ENCODE measurements around the gene SPATA3.
"Not testable (repeated sequence)": the region's sequence is repeated elsewhere in the genome, so short reads cannot be mapped to it uniquely, and the experiment has no call there.

DNA sequence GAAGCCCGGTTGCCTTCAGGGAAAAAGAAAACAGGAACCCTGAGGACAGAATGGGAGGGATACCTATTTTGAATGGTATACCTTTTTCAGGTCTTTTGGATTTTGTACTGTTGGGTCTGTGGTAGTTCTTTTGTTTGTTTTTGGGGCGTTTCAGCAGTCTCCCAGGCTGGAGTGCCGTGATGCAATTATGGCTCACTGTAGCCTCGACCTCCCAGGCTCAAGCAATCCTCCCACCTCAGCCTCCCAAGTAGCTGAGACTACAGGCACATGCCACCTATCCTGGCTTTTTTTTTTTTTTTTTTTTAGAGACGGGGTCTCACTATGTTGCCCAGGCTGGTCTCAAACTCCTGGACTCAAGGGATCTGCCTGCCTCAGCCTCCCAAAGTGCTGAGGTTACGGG lies 27.6 kb upstream of the SPATA3 start:
- TF ChIP-seq, protein P1, sequence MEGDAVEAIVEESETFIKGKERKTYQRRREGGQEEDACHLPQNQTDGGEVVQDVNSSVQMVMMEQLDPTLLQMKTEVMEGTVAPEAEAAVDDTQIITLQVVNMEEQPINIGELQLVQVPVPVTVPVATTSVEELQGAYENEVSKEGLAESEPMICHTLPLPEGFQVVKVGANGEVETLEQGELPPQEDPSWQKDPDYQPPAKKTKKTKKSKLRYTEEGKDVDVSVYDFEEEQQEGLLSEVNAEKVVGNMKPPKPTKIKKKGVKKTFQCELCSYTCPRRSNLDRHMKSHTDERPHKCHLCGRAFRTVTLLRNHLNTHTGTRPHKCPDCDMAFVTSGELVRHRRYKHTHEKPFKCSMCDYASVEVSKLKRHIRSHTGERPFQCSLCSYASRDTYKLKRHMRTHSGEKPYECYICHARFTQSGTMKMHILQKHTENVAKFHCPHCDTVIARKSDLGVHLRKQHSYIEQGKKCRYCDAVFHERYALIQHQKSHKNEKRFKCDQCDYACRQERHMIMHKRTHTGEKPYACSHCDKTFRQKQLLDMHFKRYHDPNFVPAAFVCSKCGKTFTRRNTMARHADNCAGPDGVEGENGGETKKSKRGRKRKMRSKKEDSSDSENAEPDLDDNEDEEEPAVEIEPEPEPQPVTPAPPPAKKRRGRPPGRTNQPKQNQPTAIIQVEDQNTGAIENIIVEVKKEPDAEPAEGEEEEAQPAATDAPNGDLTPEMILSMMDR (IDR thresholded peaks at IDR 0.05): not testable (repeated sequence)
- TF ChIP-seq POLR2AphosphoS5 (IDR thresholded peaks at IDR 0.05; ENCODE audit: insufficient read depth in 1 of 2, low read depth in 1 of 2): not testable (repeated sequence)
